Brain pericyte (primary cell): ENCODE data around the gene ELK4.

Experiments used
- DNase-seq: peaks from one replicate; pipeline ENCODE4 v3.0.0-alpha.2; 2012; ENCODE audit warnings: low read depth, low spot score

Gene ELK4

DNA sequence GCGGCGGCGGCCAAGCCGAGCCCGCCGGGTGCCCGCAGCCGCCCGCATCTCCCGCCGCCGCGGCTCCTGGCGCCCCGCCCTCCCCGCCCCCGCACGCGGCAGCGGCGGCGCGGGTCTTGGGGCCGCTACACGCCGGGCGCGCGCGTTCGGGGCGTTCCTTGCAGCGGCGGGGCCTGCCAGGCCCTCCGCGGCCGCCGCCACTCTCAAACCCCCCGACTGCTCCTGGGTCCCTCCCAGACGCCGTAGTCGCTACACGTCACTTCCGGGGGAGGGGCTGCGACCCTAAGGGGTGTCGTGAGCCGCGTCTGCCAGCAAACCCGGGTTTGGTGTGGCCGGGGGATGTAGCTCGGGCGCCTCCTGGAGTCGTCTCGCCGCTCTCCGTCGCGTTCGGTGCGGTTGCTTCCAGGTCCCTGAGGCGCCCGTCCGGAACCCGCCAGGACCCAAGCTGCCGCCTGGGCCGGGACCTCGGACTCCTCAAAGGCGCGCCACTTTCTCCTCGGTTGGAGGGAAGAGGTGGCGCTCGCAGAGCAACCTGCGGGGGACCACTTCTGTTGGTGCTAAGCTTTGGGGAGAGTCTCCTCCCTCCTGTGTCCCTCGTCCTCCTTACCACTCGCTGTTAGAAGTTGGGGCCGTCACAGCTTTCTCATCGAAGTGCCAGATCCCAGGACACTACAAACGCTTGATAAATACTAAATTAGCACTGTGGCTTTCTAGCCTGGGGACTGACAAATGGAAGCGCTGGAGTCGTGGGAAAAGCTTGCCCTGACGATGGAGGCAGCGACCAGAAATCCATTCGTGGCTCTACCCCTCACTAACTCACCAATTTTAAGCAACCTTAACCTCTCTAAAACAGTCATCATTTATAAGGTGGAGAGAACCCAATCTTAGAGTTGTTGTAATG is at the start of gene ELK4:
TSS of gene ELK4 (minus strand) at position 244 of the 901 bp plus-strand sequence. CDS start 8,129 bp downstream, outside the sequence.
- DNase-seq = peak; percentile 90

GRCh38 chr1:205681364-205681763 is 49.6 kb upstream of the ELK4 start:
- DNase-seq = no peak

GRCh38 chr1:205680073-205680851 is 48.5 kb upstream of the ELK4 start, which contains the start of gene SLC45A3:
SLC45A3 (minus strand) TSS chr1:205680509; CDS start chr1:205664656, 15,853 bp downstream.
- DNase-seq = no peak

DNA sequence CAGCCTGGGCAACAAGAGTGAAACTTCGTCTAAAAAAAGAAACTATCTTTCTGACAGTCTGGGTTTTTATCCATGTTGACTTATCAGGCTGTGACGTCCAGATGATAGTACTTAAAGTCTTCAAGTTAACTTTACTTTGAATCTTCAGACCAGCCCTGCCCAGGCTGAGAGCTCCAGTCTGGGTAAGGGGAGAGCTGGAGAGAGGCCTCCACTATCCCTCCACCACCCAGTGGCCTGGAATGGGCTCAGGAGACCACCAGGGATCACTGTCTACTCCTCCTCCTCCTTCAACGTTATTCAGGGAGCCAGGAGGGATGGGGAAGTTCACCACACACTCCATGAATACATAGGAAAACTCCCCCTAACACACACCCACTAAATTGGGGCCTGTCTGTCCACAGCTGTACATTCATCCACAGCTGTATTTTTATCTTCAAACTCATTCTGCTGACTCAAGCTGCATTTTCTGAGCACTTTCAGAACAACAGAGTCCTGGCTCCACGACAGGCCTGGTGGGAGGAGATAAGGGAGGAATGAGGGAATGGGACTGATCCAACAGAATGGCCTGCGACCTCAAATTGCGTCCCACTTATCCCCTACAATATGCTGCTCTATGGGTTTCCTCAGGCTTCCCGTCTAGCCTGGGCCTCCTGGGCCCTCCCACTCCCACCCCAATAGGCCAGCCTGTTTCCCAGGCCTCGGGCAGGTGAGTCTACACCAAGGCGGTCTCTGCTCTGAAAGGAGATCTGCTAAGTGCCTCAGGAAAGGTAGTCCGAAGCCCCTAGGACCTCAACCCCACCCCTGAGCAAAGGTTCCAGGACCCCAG is 46.7 kb upstream of the ELK4 start:
- no peak for DNase-seq

- no peak for DNase-seq
Observed at GRCh38 chr1:205677167-205677566, 45.4 kb upstream of the ELK4 start.

DNA sequence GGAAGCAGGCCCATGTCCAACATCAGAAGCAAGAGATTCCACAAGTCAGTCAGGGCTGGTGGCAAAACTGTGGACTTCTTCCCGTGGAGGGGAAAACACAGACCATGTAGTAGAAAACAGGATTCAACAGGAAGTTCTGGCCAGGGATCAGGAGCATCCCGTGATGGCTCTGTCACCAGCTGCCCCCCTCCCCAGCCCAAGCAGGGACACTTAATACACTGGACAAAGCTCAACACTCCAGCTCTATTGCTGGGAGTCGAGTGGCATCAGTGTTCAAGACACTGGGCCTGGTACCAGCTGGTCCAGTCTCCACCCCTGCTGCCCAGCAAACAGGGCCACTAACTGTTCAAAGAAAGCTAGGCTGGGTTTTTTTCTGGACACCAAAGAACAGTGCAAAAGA is 44.8 kb upstream of the ELK4 start:
- no peak for DNase-seq

DNA sequence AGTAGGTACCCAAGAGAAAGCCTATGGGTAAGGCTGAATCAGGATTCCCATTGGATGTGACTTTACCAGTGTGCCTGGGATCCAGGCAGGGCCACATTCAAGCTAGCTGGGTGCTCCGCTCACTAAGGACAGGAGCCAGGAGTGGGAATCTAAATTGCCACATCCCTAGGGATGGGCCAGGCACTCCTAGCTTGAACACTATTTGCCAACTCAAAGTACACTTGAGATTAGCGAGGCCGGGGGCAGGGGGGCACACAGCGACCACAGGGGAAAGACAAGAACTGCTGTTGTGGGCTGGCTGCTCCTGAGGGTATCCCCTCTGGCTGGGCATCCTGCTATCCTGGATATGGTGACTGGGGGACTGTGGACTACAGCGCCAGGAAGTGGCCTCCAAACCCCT is 44.2 kb upstream of the ELK4 start:
- no peak for DNase-seq

- no peak for DNase-seq
Observed at GRCh38 chr1:205675247-205675646, 43.4 kb upstream of the ELK4 start.

- DNase-seq = no peak
Observed at GRCh38 chr1:205672970-205673369, 41.2 kb upstream of the ELK4 start.

- DNase-seq = no peak
Observed at GRCh38 chr1:205672395-205672889, 40.6 kb upstream of the ELK4 start.

DNA sequence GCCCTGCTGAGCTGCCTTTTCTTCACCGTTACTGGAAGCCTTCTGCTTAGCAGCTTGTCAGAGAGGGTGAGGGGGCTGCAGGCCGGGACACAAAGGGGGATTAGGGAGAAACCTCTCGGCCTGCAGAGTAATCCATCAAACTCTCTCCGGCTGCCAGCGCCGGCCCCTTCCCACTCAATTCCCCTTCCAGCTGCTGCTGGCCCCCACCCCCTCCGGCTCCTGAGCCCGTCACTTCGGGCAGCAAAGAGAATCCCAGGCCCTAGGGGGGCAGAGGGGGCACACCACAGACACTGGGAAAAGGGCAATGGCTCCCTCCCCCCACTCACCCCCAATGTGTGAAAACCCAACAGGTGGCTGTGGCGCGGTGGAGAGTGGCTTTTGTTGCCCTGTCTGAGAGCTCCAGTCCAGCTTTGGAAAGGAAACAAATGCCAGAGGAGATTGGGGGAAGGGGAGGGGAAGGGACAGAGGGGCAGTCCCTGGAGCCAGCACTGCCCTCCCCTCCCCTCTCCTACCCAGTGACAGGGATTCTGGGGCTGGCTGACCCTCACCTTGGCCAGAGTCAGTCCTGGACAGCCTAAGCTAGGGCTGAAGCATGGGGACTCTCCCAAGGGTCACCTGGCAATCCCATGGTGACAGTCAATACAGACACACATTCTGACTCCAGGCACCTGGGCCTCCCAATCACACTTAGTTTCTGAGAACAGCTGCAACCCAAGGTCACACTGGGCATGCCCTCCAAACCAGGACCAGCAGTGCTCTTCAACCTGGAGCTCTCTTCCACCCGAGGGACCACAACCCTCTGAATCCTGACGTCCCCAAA is 39.0 kb upstream of the ELK4 start:
- DNase-seq = no peak

DNA sequence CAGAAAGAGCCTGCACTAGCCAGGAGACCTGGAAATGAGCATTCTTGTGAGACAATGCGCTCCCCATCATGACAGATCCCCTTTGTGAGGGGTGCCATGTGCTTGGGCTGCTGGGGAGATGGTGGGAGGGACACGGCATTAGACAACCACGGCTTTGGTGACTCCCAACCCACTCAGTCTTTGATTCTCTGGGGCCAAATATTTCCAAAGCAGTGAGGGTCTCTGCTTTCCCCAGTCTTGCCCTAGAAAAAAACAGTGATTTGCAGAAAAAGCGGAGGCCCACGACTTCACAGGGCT is 38.3 kb upstream of the ELK4 start:
- no peak for DNase-seq

GRCh38 chr1:205669341-205670149 is 37.7 kb upstream of the ELK4 start:
- no peak for DNase-seq

DNA sequence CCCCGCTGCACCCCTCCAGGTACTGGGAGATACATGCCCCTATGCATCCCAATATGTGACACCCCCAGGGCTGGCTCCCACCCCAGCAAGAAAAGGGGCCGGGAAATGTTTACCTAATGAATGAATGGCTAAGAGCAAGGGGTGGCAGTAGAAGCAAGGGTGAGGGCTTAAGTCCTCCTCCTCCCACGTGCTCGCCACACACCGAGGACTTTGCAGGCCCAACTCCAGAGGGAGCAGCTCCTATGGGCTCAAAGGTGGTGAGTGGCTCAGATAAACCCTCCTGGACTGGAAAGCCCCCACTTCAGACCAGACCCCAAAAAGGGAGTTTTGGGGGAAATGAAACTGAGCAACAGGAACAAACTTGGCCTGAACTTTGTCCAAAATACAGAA is 37.1 kb upstream of the ELK4 start:
- no peak for DNase-seq

GRCh38 chr1:205667909-205668643 is 36.3 kb upstream of the ELK4 start:
- no peak for DNase-seq

DNA sequence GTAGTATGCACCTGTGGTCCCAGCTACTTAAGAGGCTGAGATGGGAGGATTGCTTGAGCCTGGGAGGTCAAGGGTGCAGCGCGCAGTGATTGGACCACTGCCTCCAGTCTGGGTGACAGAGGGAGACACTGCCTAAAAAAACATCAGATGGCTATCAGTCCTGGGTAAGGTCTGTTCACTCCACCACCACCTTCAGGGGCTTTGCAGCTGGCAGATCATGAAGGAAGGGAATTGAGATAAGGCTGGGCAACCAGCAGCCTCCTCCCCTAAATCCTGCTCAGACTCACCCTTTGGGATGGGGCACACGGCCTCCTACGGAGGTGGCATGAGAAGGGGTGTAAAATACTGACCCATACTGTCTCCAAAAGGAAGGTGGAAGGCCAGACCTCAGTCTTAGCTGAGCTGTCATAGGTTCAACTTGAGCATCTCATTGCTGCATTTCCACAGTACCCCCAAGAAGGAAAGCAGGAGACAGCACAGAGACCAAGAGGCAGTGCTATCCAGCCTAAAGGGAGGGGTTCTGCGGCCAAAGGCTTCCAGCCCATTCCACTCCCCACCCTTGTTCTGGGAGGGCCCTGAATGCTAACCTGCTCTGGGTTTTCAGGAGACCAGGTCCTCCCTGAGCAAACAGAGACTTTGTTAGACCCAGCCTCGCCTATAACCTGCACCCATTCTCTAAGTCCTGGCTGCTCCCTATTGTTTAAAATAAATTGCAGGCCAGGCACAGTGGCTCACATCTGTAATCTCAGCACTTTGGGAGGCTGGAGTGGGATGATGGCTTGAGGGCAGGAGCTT is 34.8 kb upstream of the ELK4 start:
- DNase-seq = no peak

DNA sequence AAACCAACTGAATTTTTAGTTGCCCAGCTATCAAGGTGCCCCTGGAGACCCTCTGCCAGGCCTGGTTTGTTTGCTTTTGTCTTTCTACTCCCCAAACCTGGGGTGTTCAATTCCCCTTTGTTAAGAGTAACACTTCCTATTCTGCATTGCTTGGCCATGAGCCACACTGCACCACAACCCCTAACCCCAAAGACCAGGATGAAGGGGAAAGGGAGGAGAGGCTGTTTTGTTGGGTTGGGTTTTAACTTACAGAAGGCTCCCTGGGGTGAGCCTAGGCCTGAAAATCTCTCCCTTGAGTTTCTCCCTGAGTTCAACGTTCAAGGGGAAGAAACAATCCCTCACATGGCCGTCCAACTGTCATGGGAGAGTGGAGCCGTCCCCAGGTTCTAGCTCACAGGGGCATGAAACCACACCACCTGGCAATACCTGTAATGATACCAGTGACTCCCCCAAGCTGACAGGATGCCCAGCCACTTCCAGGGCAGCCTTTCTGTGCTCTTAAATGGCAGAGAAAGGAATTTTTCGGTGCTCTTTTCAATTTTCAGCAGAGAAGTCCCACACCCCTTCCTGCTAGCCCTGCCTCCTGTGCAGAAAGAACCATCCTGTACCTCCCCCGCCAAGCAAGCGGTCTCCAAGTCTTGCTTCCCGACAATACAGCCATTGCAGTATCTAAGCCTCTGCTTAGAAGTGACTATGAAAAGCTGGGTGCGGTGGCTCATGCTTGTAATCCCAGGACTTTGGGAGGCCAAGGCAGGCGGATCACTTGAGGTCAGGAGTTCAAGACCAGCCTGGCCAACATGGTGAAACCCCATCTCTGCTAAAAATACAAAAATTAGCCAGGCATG is 33.6 kb upstream of the ELK4 start:
- DNase-seq = no peak
